IMR-90 (cell line): ENCODE results near the gene STK32A. TPM values are rescaled to one million over a fixed set of nuclear protein-coding genes. Genes with fewer than 3 reads are reported as not detected.

Source experiments
- ATAC-seq: fragments of 200-7000 bp; cut with Tn5 transposase; 2 replicates; pipeline ENCODE4 v1.9.1; 2020; ENCODE audit warnings: low read depth, mild to moderate bottlenecking, moderate library complexity
- BruUV-seq: library from RNA; stranded (reverse); fragments of 400-500 nt; replicated peaks from 2 replicates; lab custom pipeline; 2021; lab: Mats Ljungman, UMichigan
- CTCF ChIA-PET: fragments of 300-600 bp; formaldehyde crosslinking; extraction: SDS; loops from one replicate; lab custom pipeline; 2021; ENCODE audit warnings: antibody characterized with exemption; lab: Yijun Ruan, JAX
- POLR2A ChIA-PET: fragments of 300-600 bp; sonication (Branson Sonifier 250); formaldehyde crosslinking; loops from one replicate; lab custom pipeline; 2022; ENCODE audit warnings: antibody characterized with exemption; ENCODE audit not compliant: unreplicated experiment; lab: Charles Lee
- DNase-seq: peaks from one replicate; pipeline ENCODE4 v3.0.0; 2013
- H2AFZ ChIP-seq: replicated peaks from 2 replicates; pipeline ENCODE3; 2013; ENCODE audit warnings: low read length, mild to moderate bottlenecking; ENCODE audit not compliant: poor library complexity
- H2AK5ac ChIP-seq: 2 replicates; pipeline ENCODE4 v1.6.1; 2013; ENCODE audit warnings: low read depth, low read length, inconsistent platforms
- H2AK9ac ChIP-seq: replicated peaks from 2 replicates; pipeline ENCODE3; 2013; ENCODE audit warnings: mild to moderate bottlenecking, low read depth, low read length, moderate library complexity; ENCODE audit not compliant: poor library complexity
- H2BK120ac ChIP-seq: 2 replicates; pipeline ENCODE4 v1.6.1; 2013; ENCODE audit warnings: low read depth, low read length, inconsistent platforms
- H2BK15ac ChIP-seq: 3 replicates; pipeline ENCODE4 v1.6.1; 2013; ENCODE audit warnings: low read depth, low read length, inconsistent platforms
- H2BK20ac ChIP-seq: 2 replicates; pipeline ENCODE4 v1.6.1; 2013; ENCODE audit warnings: low read depth, mild to moderate bottlenecking, inconsistent platforms, low read length, moderate library complexity
- H2BK5ac ChIP-seq: 2 replicates; pipeline ENCODE4 v1.6.1; 2013; ENCODE audit warnings: mild to moderate bottlenecking, low read depth, low read length, inconsistent platforms; ENCODE audit not compliant: poor library complexity, severe bottlenecking
- H3K14ac ChIP-seq: replicated peaks from 2 replicates; pipeline ENCODE4 v1.6.1; 2013; ENCODE audit warnings: low read depth, low read length, inconsistent platforms
- H3K18ac ChIP-seq: 2 replicates; pipeline ENCODE4 v1.6.1; 2013; ENCODE audit warnings: low read depth, low read length, control low read depth
- H3K23ac ChIP-seq: 2 replicates; pipeline ENCODE4 v1.6.1; 2013; ENCODE audit warnings: low read depth, low read length, inconsistent platforms
- H3K27ac ChIP-seq: 2 replicates; pipeline ENCODE4 v1.5.1; 2013; ENCODE audit warnings: mild to moderate bottlenecking, control low read depth, low read length; ENCODE audit not compliant: insufficient read depth
- H3K27me3 ChIP-seq: 2 replicates; pipeline ENCODE4 v1.6.1; 2013; ENCODE audit warnings: low read length; ENCODE audit not compliant: control insufficient read depth, insufficient read depth
- H3K36me3 ChIP-seq: 2 replicates; pipeline ENCODE4 v1.6.1; 2013; ENCODE audit warnings: low read length, mixed read lengths; ENCODE audit not compliant: control insufficient read depth, insufficient read depth
- H3K4ac ChIP-seq: 2 replicates; pipeline ENCODE4 v1.6.1; 2013; ENCODE audit warnings: low read depth, low read length, inconsistent platforms
- H3K4me1 ChIP-seq: 2 replicates; pipeline ENCODE4 v1.6.1; 2013; ENCODE audit warnings: low read length, mixed read lengths; ENCODE audit not compliant: control insufficient read depth, insufficient read depth
- H3K4me2 ChIP-seq: 2 replicates; pipeline ENCODE4 v1.6.1; 2013; ENCODE audit warnings: low read depth, mild to moderate bottlenecking, control low read depth, low read length, moderate library complexity
- H3K4me3 ChIP-seq: 2 replicates; pipeline ENCODE4 v1.5.1; 2013; ENCODE audit warnings: low read depth, mild to moderate bottlenecking, control low read depth, low read length, moderate library complexity; ENCODE audit not compliant: insufficient read depth
- H3K56ac ChIP-seq: 2 replicates; pipeline ENCODE4 v1.6.1; 2013; ENCODE audit warnings: low read length, inconsistent platforms; ENCODE audit not compliant: insufficient read depth; ENCODE audit errors: extremely low read depth
- H3K79me1 ChIP-seq, 2 experiments: 2 replicates each; pipeline ENCODE4 v1.6.1; 2013; ENCODE audit warnings: low read length in 2 of 2, inconsistent platforms in 1 of 2, low read depth in 1 of 2
- H3K9ac ChIP-seq: 2 replicates; pipeline ENCODE4 v1.6.1; 2013; ENCODE audit warnings: low read depth, low read length, control low read depth
- H3K9me1 ChIP-seq: 2 replicates; pipeline ENCODE4 v1.6.1; 2013; ENCODE audit warnings: low read length, inconsistent platforms; ENCODE audit not compliant: insufficient read depth
- H3K9me3 ChIP-seq: 2 replicates; pipeline ENCODE4 v1.6.1; 2013; ENCODE audit warnings: low read length; ENCODE audit not compliant: control insufficient read depth, insufficient read depth
- H4K20me1 ChIP-seq: 2 replicates; pipeline ENCODE4 v1.6.1; 2013; ENCODE audit warnings: low read length, inconsistent platforms; ENCODE audit not compliant: insufficient read depth
- H4K5ac ChIP-seq: 2 replicates; pipeline ENCODE4 v1.6.1; 2013; ENCODE audit warnings: mild to moderate bottlenecking, low read depth, low read length, control low read depth
- H4K8ac ChIP-seq, 2 experiments: 2 replicates each; pipeline ENCODE4 v1.6.1; 2013; ENCODE audit warnings: low read depth in 2 of 2, low read length in 2 of 2, control low read depth in 1 of 2, inconsistent platforms in 1 of 2
- H4K91ac ChIP-seq: 2 replicates; pipeline ENCODE4 v1.6.1; 2013; ENCODE audit warnings: low read depth, low read length, inconsistent platforms; ENCODE audit not compliant: insufficient read depth
- BHLHE40 ChIP-seq: fragments of 150-350 bp; IDR thresholded peaks from 2 replicates; pipeline ENCODE4 v1.6.1; 2016; ENCODE audit warnings: mild to moderate bottlenecking, low read depth, low read length
- CEBPB ChIP-seq: IDR thresholded peaks from 2 replicates; pipeline ENCODE4 v1.6.1; 2012; ENCODE audit warnings: low read depth, low read length, improper control_type of control experiment
- CHD1 ChIP-seq: IDR thresholded peaks from 2 replicates; pipeline ENCODE4 v1.6.1; 2012; ENCODE audit warnings: low read depth, low read length, improper control_type of control experiment
- CTCF ChIP-seq: conservative IDR thresholded peaks from 2 replicates; pipeline ENCODE4 v1.5.1; 2012; ENCODE audit warnings: mild to moderate bottlenecking, low read depth, low read length, improper control_type of control experiment
- FOS ChIP-seq: fragments of 150-350 bp; IDR thresholded peaks from 2 replicates; pipeline ENCODE4 v1.6.1; 2016; ENCODE audit warnings: low read depth, low read length
- MAFK ChIP-seq: IDR thresholded peaks from 2 replicates; pipeline ENCODE4 v1.6.1; 2012; ENCODE audit warnings: low read depth, low read length, improper control_type of control experiment
- MAZ ChIP-seq: IDR thresholded peaks from 2 replicates; pipeline ENCODE4 v1.6.1; 2012; ENCODE audit warnings: low read depth, mild to moderate bottlenecking, low read length, improper control_type of control experiment, moderate library complexity, borderline replicate concordance
- MXI1 ChIP-seq: IDR thresholded peaks from 2 replicates; pipeline ENCODE4 v1.6.1; 2012; ENCODE audit warnings: low read depth, mild to moderate bottlenecking, low read length, moderate library complexity, borderline replicate concordance
- NFE2L2 ChIP-seq: fragments of 150-350 bp; IDR thresholded peaks from 2 replicates; pipeline ENCODE4 v1.6.1; 2016; ENCODE audit warnings: low read depth, mild to moderate bottlenecking, low read length
- POLR2A ChIP-seq: IDR thresholded peaks from 2 replicates; pipeline ENCODE4 v1.6.1; 2012; ENCODE audit warnings: mild to moderate bottlenecking, low read depth, low read length
- RAD21 ChIP-seq: IDR thresholded peaks from 2 replicates; pipeline ENCODE4 v1.6.1; 2012; ENCODE audit warnings: low read length, improper control_type of control experiment
- RFX5 ChIP-seq: IDR thresholded peaks from 2 replicates; pipeline ENCODE4 v1.8.0; 2012; ENCODE audit warnings: low read depth, mild to moderate bottlenecking, low read length, moderate library complexity
- SMC3 ChIP-seq: fragments of 150-350 bp; IDR thresholded peaks from 2 replicates; pipeline ENCODE4 v1.6.1; 2016; ENCODE audit warnings: low read depth, mild to moderate bottlenecking, antibody characterized with exemption, low read length, moderate library complexity
- dilution Hi-C: fragments of 300-500 bp; cut with HindIII; formaldehyde crosslinking; loops from one replicate; pipeline ENCODE4 v1.14.3; 2018; ENCODE audit warnings: low sequenced_read_pairs; ENCODE audit not compliant: unreplicated experiment
- in situ Hi-C: fragments of 300-500 bp; cut with MboI; formaldehyde crosslinking; loops from 3 replicates; pipeline ENCODE4 v1.14.3; 2019; ENCODE audit warnings: low sequenced_read_pairs, inconsistent platforms, mixed read lengths
- intact Hi-C: fragments of 100-400 bp; cut with micrococcal nuclease; formaldehyde crosslinking; loops from 2 replicates; pipeline ENCODE4 v1.10.0; 2022
- polyA plus RNA-seq, 3 experiments: library from polyadenylated mRNA; depleted of rRNA; stranded (reverse); fragments of >200 nt; gene quantifications; 2 replicates each; pipeline ENCODE4 v1.2.3, GENCODE V29; 2012; ENCODE audit warnings: low replicate concordance in 1 of 3
- total RNA-seq: library from RNA; depleted of rRNA; stranded (reverse); fragments of >200 nt; gene quantifications from 2 replicates; pipeline ENCODE4 v1.2.3, GENCODE V29; 2012
- TF ChIP-seq, protein P1 (sequence below): fragments of 150-350 bp; IDR thresholded peaks from 2 replicates; pipeline ENCODE4 v1.6.1; 2016; ENCODE audit warnings: low read depth, mild to moderate bottlenecking, low read length, moderate library complexity, borderline replicate concordance
- TF ChIP-seq, protein P2 (sequence below): fragments of 150-350 bp; IDR thresholded peaks from 2 replicates; pipeline ENCODE4 v1.6.1; 2017; ENCODE audit warnings: mild to moderate bottlenecking, antibody characterized with exemption, low read length, low read depth

The STK32A gene
- total and polyA plus RNA-seq, 2 of the 4 experiments (the other 2 are of a cell fraction) = 0.12 to 0.18 TPM

DNA sequence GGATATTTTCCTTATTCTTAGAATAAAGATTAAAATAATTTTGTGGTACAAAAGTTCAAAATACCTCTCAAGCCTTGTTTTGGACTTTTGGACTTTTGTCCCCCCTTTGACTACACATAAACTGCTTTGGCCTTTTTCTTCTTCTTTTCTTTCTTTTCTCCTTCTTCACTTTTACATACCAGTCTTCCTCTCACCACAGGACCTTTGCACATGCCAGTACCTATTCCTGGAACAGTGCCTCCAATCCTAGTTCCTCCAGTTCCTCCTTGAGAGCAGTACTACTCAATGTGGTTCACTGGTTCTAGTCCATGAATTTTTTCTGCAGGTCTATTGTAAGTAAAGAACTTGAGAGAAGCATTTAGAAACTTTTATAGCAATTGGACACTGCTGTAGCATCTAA lies 136.5 kb downstream of the STK32A start:
- Histone ChIP-seq H3K23ac (no peak overlapping the region), H3K79me1 (no peaks in the 10 kb centered on the region), H3K9me3 (no peaks in the 10 kb centered on the region), H4K91ac (no peak overlapping the region), H3K4ac (no peak overlapping the region), H3K36me3 (no peaks in the 10 kb centered on the region), H3K9ac (no peak overlapping the region), H2AK9ac (no peak overlapping the region), H2AK5ac (no peak overlapping the region), H3K14ac (no peak overlapping the region), H3K56ac (no peak overlapping the region), H3K27ac (no peak overlapping the region), H3K27me3 (peaks cover 3% of the 10 kb centered on the region; the same call in 1 of the 2 replicates), H2AFZ (no peak overlapping the region), H3K4me3 (no peak overlapping the region), H3K4me2 (no peak overlapping the region), H2BK20ac (no peak overlapping the region), H4K20me1 (no peaks in the 10 kb centered on the region), H2BK120ac (no peak overlapping the region), H3K18ac (no peak overlapping the region), H3K9me1 (no peaks in the 10 kb centered on the region), H2BK15ac (no peak overlapping the region), H4K5ac (no peak overlapping the region), H3K4me1 (peaks cover 2% of the 10 kb centered on the region; the same call in 1 of the 2 replicates), H4K8ac (no peak overlapping the region), H2BK5ac (no peak overlapping the region)
- intact Hi-C loops = no loop called here
- BruUV-seq = no TSS peak
- ChIA-PET CTCF (no interaction called here), POLR2A (interaction anchor here (0.6 kb wide), 1 partner anchor 16 kb away, joined by 3 read pairs; no protein-coding TSS in a partner anchor)
- ATAC-seq (no peak), DNase-seq (no peak)
- dilution Hi-C loops = no loop called here
- in situ Hi-C loops = loop anchor here (25.0 kb wide), 1 partner anchor 834 kb away; no protein-coding TSS in a partner anchor
- TF ChIP-seq CEBPB (no peak), BHLHE40 (no peak), MXI1 (no peak), POLR2A (no peak), CHD1 (no peak), SMC3 (no peak), RFX5 (no peak), MAFK (no peak), FOS (no peak), RAD21 (no peak), CTCF (no peak), MAZ (no peak), NFE2L2 (no peak)
- TF ChIP-seq, protein P1, sequence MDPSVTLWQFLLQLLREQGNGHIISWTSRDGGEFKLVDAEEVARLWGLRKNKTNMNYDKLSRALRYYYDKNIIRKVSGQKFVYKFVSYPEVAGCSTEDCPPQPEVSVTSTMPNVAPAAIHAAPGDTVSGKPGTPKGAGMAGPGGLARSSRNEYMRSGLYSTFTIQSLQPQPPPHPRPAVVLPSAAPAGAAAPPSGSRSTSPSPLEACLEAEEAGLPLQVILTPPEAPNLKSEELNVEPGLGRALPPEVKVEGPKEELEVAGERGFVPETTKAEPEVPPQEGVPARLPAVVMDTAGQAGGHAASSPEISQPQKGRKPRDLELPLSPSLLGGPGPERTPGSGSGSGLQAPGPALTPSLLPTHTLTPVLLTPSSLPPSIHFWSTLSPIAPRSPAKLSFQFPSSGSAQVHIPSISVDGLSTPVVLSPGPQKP = no peak
- TF ChIP-seq, protein P2, sequence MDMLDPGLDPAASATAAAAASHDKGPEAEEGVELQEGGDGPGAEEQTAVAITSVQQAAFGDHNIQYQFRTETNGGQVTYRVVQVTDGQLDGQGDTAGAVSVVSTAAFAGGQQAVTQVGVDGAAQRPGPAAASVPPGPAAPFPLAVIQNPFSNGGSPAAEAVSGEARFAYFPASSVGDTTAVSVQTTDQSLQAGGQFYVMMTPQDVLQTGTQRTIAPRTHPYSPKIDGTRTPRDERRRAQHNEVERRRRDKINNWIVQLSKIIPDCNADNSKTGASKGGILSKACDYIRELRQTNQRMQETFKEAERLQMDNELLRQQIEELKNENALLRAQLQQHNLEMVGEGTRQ = no peak
